NCI-H748 (cell line): ENCODE results near the gene C1orf105.

Experiments
- DNase-seq: peaks from one replicate; lab custom pipeline; 2025; ENCODE audit not compliant: unreplicated experiment; lab: John Stamatoyannopoulos, UW

C1orf105 gene

DNA sequence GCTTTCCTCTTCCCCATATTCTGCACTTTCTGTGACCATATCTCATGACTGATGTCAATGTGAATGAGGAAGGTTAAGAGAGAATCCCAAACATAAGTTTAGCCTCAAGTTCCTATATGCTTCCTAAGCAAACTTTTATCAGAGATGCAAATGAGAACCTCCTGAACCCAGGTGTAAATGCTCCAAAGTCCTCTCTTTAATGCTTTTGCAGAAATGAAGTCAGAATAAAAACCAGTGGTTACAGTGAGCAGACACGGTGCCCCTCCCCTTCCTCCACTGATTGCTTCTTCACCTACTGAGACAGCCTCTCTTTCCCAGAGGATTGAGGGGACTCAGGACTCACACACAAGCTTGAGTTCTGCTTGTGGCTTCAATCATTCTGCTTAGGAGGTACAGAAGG lies 35.0 kb downstream of the C1orf105 start:
- DNase-seq, result no peak

DNA sequence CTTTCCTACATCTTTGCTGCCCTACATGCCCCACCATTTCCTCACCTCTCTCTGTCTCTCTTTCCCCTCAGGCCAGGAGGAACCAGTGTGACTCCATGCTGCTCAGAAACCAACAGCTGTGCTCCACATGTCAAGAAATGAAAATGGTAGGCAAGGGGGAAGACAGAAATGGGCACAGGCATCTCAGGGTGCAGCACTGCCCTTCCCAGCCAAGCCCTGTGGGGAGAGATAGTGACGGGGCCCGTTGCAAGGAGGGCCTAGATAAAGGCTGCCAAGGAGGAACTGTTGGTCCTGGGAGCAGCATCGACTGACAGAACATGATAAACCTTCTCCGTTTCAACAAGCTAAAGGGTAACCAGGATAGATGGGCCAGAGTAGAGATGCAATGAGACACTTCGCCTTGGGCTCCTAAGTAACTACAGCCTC lies 35.9 kb downstream of the C1orf105 start:
- DNase-seq, result no peak

DNA sequence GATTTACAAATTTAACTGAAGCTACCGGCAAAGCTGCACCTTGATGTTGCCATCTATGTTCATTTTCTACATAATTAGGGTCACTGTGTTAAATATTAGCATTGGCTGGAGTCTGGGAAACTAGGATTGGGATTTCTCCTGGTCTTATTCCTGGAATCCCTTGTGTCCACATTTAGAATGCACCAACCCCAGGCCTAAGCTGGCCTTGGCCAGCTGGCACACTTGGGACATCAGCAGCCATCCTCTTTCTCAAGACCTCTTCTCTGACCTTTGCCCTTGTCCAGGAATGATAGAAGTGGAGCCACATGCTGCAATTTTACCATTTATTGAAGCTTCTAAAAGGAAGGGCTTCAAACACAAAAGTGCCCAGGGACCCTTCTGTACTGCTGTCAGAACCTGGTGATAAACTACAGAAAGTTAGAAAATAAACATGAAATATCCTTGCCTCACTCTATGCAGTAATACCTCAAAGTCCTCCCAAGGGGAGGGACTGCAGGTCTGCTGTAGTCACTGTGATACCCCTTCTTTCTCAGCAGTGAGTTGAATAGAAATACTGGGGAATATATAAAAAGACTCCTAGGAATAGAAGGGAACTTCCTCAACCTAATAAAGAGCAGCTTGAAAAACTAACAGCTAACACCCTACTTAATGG lies 37.1 kb downstream of the C1orf105 start:
- no peak for DNase-seq

DNA sequence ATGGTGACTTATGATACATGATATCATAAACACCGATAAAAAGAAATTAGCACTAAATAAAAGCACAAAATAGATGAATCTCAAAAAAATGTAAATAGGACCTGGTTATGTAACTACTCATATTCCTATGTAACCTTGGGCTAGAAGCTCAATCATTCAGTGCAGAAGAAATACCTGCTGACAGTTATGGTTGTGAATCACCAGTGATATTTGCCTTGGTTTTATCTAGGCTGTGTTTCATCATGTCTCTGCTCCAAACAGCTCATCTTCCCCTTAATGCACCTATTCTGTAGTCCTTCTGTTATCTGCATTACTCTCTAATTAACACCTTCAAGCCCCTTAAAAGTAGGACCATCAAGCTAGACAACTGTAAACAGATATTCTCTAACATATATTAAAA lies 39.7 kb downstream of the C1orf105 start:
- DNase-seq, result no peak

DNA sequence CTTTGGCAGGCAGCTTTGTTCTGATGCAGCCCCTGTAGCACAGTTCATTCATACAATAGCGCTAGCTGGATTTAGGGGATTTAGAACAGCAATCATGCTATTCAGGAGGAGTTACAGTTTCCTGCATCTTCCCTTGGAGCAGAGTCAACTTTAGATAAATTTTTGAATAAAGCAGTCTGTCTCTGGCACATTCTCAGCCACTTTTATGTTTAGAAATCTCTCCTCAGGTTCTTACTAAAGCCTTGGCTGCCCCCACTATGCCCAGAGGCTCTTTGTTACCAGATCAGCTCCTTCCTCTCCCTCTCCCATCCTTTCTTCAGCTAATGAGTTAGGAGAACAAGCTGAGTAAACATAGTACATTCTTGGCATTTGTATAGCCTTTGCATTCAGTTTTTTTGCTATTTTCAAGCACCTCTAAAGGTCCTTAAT lies 40.4 kb downstream of the C1orf105 start:
- DNase-seq, result no peak

DNA sequence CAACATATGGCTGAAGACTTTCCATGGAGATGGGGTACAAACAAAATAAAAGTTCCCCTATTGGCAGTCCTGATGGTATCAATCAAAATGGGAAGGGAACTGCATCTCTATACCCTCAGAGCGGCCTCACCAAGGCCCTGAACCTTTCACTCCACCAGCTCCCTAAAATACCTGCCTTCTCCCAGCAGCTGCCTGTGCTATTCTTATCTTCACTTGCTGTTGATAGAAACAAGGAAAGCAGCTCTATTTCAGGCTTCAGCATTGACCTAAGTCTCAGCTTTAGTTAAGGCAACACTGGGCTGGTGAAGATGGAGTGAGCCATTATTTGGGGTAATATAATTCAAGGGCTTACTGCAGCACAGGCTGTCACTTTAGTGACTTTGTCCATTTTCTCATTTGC lies 45.1 kb downstream of the C1orf105 start:
- no peak for DNase-seq

DNA sequence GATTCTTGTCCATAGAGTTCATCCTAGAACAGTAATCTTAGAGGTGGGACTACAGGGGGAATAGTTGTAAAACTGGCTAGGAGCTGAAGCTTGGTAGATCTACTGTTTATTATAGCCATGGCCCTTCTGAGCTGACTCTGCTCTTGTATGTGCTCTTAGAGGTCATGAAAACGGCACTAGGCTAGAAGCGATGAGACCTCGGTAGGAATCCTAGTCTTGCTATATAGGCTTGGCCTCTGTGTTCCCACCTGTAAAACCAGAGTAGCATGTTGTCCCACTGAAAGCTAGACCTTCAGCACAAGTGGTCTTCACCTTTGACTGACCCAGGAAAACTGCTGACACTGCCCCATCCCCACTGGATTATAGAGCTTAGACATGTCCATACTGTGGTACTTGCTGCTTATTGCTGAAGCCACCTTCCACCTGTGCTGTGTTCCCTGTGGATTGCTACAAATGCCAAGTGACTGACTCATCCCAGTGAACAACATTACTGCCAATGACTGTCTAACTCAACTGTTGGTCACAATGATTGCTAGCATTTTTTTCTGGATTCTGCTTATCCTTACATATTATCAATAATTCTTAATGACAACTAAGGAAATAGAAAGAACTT lies 46.4 kb downstream of the C1orf105 start:
- DNase-seq, result no peak

DNA sequence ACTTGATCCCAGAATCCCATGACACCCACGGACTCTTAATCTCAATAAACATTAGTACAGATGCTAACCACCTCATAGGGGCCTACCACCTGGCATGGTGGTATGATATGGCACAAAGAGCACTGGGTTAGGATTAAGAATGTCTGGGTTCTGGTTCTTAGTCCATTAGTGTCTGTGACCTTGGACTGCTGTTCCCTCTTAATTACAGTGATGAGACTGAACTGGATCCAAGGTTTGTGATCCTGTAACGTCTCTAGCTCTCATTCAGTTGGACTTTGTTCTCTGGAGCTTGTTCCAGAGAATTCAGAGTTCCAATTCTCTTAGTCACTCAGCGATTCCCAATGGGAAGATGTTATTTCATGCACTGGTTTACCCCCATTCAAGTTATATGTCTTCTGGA lies 47.0 kb downstream of the C1orf105 start:
- DNase-seq, result no peak

DNA sequence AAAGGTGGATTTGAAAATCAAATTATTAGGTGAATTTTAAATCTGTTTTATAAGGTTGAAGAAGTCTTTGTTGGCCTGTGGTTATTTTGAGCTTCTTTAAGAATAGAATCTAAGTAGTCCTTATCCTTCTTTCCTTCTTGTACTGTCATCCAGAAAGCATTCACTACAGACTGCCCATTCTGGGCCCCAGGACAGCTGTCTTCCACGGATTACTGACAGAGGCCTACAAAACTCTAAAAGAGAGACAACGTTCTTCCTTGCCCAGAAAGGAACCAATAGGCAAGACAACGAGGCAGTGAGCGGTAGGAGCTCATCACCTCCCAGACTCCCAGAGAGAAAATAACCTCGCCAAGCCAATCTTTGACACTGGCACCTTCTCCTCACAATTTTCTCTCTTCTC lies 47.8 kb downstream of the C1orf105 start:
- no peak for DNase-seq

DNA sequence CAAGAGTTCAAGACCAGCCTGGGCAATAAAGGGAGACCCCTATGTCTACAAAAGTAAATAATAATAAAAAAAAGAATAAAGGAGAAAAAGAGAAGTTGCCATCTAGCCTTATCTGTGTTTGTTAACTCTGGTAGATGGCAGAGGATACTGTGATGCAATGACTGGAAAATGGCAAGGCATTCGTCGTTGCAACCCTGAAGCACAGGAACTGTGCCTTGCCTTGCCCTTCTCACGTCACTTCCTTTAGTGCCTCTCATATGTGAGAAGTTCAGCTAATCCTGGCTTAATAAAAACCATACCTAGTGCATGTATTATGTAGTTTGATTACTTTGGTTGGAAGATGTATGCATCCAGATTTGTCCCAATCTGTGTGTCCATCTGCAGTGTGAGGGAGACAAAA lies 49.2 kb downstream of the C1orf105 start:
- DNase-seq, result no peak

DNA sequence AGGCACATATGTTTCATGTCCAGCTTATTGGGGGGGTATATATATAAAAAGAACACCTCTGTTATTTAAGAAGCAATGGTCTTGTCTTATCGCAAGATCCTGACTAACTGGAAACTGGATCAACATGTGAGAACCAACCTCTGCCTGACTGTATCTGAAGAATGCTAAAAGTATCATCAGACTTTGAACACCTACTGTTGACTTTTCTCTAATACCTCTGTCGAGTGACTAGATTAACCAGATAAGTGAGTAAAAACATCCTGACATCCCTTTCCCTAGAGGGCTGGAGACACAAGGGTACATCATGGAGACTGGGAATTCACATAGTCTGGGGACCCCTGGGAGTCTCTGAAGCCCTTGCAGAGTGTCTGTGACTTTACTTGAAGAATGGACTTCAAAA lies 49.7 kb downstream of the C1orf105 start:
- no peak for DNase-seq

DNA sequence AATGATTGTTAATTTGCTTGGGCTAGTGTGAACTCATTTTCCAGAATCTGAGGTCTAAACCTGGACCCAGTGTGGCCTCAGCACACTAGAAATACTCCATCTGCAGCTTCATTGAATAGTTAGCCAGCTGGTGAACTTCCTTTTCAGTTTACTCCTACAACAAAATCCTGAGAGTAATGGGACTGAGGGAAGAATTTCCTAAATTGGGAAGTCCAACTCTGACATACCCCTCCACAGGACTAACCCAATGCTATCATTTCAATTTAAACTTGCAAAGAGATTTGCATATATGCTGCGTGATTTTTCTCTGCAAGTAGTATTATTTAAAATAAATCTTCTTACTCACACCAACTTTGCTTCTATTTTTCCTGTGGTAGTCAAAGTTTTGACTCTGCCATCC lies 51.2 kb downstream of the C1orf105 start:
- no peak for DNase-seq

DNA sequence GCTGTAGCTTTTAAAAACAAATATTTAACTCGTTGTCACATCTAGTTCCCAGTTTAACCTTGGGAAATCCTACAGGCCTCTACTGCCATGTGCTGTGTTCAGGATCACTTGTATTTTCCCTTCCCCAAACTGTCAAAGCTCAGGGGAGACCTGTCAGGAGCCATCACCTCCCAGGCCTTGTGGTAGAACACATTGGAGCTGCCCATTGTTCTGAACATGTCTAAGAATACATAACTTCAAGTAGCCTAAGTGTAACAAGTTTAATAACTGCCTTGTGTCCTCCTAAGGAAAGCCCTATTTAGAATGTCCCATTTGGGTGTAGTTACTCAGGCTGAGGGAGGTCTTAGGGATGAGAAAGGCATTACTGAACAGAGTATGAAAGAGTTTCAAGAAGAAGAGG lies 52.0 kb downstream of the C1orf105 start:
- no peak for DNase-seq

DNA sequence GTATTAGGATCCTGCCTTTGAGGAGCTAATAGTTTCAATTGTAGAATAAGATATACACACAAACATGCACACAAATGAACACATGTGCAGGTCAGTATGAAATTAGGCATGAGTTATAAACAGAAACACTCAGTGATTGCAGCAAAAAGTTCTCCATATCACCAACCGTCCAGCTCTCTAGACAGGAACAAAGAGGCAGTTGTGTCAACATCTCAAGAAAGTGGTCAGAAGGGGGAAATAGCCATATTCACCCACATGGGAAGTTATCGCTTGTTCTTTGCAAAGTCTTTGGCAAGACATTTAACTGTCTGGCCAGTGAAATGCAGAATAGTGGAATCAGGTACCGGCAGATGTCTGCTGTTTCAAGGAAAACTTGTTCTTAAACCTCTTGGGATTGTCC lies 52.8 kb downstream of the C1orf105 start:
- no peak for DNase-seq

DNA sequence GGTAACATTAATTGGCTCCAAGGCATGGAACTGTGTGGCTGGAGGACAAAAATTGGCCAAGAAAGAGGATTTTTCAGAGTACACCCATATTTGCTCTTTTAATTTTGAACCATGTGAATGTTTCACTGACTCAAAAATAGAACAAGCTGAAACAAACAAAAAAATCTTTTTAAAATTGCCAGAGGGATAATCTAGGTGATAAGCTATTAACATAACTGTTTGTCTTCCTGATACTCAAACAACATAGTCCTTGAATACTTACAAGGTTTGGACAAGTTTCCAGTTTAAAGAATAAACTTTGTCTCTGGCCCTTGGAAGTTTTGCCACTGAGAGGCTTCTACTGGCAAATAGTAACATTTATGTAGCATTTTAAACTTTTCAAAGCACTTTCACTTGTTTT lies 53.4 kb downstream of the C1orf105 start:
- DNase-seq, result no peak

DNA sequence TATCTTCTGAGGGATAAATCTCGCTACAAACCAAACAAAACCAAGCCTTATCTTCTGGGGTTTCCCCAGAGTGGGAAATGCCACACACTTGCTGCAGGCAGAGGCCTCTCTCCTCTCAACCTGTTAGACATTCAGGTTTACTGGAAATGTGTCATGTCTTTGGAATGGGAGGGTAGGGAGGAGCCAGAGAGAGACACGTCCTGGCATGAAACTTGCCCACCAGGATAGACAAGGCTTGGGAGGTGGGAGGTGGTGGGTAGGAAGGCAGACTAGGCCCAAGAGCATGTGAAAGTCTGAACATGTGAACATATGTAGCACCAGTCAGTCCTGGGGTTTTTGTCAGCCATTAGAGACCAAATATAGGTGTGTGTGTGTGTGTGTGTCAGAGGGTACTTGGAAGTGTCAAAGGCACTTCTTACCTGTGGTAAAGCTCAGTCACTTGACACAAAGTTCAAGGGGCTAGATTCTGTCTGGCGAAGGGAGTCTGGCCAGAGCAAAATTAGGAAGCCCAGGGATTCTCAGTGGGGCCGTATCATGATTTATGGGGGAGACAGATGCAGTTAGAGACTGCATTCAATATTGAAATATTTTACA lies 55.8 kb downstream of the C1orf105 start:
- DNase-seq, result no peak

DNA sequence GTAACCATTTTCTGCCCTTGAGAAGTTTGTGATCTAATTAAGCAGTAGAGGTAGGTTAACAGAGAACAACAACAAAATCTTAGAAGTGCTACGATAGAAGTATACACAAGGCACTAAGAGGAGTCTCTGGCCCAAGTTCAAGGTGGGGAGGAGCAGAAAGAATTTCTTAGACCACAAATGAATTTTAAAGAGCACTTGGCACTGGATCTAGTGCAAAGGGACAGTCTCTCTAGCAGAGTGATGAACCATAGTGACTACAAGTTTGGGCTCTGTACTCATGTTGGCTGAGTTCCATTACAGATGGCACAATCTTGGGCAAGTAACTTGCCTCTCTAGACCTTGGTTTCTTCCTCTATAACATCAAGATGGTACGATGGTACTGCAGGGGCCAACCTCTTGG lies 56.7 kb downstream of the C1orf105 start:
- DNase-seq, result no peak

DNA sequence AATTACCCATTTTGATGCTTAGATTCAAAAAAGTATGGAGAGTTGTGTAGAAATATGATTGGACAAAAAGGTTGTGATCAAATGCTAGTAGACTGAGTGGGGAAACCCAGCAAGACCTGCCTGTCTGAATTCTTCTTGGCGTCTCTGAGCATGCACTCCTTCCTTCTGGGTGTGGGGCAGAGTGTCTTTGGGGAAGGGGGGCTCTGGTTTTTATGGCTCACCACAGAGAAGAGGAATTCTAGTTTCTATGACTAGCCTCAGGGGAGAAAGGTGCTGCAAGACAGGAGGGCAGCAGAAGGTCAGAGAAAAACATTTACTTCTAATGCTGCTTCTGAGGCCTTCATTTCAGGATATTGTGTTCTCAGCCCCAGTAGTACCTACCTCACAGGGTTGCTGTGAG lies 57.3 kb downstream of the C1orf105 start:
- DNase-seq, result no peak

DNA sequence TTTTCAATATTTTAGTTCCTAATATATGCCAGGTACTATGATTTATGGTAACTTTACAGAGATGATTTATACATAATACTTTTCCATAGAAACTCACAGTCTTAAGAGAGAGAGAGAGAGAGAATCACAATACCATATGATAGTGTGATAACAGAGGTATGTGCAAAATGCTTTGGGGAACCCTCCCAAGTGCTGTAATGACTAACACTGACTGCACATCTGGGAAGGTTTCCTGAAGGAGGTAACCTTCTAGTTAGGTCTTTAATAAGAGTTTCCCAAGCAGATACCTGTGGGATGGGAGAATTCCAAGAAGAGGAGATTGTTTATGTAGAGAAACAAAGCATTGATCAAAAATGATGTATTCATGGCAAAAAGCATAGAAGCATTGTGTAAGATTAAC lies 58.0 kb downstream of the C1orf105 start:
- DNase-seq, result no peak

DNA sequence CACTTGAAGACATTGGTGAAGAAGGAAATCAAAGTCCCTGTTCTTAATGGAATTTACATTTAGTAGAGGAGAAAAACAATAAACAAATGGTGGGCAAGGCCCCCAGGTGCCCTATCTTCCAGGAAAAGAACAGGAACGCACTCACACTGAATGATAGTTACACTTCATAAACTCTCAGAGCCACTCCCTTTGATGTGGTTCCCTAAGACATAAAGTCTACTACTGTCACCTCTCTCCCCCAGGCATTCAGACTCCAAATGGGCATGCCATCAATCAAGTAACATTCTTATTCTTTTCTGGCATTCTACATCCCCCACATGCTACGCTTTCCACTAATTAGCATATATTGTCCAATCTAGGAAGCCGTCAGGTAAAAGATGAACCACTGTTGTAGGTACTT lies 59.9 kb downstream of the C1orf105 start:
- no peak for DNase-seq

DNA sequence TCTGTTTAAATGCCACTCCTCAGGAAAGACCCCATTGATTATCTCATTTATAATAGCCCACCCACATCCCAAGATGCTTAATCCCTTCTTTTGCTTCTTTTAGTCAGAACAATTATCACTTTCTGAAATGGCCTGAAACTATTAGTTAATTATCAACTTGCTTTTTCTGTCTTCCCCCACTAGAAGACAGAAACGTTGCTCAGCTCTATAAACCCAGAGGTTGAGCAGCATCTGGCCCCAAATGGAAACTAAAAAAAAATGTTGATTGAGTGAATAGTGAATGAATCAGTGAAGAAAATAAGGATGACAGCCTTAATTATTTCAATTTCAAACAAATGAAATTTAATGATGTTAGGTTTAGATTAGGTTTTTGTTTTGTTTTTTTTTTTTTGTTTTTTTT lies 61.6 kb downstream of the C1orf105 start:
- no peak for DNase-seq

DNA sequence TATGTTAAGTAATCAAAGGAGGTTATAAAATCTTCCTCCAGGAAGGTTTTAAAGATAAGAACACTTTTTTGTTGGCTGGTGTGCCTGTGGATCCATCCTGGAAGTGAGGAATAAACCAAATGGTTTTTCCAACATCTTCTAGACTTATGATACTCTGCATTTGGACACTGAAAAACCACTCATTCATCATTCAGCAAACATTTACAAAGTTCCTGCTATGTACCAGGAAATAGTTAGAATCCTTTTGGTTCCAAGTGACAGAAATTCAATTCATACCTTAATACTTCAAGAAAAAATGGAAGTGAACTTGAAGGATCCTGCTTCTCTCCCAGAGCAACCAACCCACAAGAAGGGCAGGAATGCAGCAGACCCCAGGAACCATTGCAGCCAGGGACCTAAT lies 63.0 kb downstream of the C1orf105 start:
- DNase-seq, result no peak

DNA sequence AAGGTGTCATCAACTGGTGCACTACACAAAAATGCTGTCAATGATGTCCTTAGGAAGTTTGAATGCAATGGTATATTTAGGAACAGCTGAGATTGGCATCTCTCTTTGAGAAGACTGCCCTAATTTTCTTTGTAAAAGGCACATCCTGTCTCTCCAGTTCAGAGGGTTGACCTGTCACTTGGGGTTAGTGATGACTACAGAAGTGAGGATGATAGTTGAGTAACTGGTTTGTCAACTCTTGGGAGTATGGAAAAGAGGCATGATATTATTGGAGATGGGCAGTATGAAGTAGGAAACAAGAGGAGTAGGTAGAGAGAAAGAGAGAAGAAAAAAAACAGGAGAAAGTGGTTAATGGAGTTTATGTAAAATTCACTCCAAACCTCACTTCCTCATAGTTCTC lies 63.8 kb downstream of the C1orf105 start:
- peak; percentile 19 for DNase-seq
